GM23338 (cell line): ENCODE data around the gene CCDC40. TPM values are rescaled to one million over a fixed set of nuclear protein-coding genes. Genes with fewer than 3 reads are reported as not detected.

ENCODE experiments used
- ATAC-seq: fragments of 200-7000 bp; cut with Tn5 transposase; 3 replicates; pipeline ENCODE4 v1.9.1; 2020
- DNase-seq: peaks from one replicate; pipeline ENCODE4 v3.0.0-alpha.2; 2015; ENCODE audit warnings: low spot score
- H2AFZ ChIP-seq: fragments of 200-600 bp; sonication (generic); 2 replicates; pipeline ENCODE4 v1.8.0; 2016; ENCODE audit warnings: antibody characterized with exemption, mild to moderate bottlenecking, moderate library complexity
- H3F3A ChIP-seq: fragments of 200-600 bp; sonication (generic); replicated peaks from 2 replicates; pipeline ENCODE4 v1.8.0; 2017; ENCODE audit warnings: antibody characterized with exemption, mixed run types, low read depth
- H3K27ac ChIP-seq: fragments of 200-600 bp; sonication (generic); 2 replicates; pipeline ENCODE4 v1.6.1; 2016; ENCODE audit warnings: low read depth
- H3K27me3 ChIP-seq: fragments of 200-600 bp; sonication (generic); 2 replicates; pipeline ENCODE4 v1.8.0; 2016; ENCODE audit warnings: mild to moderate bottlenecking, mixed run types, moderate library complexity; ENCODE audit not compliant: insufficient read depth
- H3K36me3 ChIP-seq: fragments of 200-600 bp; sonication (generic); 2 replicates; pipeline ENCODE4 v1.8.0; 2016; ENCODE audit warnings: mild to moderate bottlenecking; ENCODE audit not compliant: insufficient read depth
- H3K4me1 ChIP-seq: fragments of 200-600 bp; sonication (generic); 2 replicates; pipeline ENCODE4 v1.8.0; 2016; ENCODE audit warnings: mild to moderate bottlenecking, moderate library complexity; ENCODE audit not compliant: insufficient read depth
- H3K4me2 ChIP-seq: fragments of 200-600 bp; sonication (generic); 2 replicates; pipeline ENCODE4 v1.7.1; 2017; ENCODE audit warnings: mixed run types
- H3K4me3 ChIP-seq: fragments of 200-600 bp; sonication (generic); 2 replicates; pipeline ENCODE4 v1.6.1; 2016; ENCODE audit warnings: mixed run types
- H3K79me2 ChIP-seq: fragments of 200-600 bp; sonication (generic); replicated peaks from 2 replicates; pipeline ENCODE4 v1.8.0; 2017; ENCODE audit warnings: mild to moderate bottlenecking; ENCODE audit not compliant: insufficient read depth
- H3K9me2 ChIP-seq: fragments of 200-600 bp; sonication (generic); 2 replicates; pipeline ENCODE4 v1.8.0; 2017; ENCODE audit not compliant: insufficient read depth
- H4K20me1 ChIP-seq: fragments of 200-600 bp; sonication (generic); replicated peaks from 2 replicates; pipeline ENCODE4 v1.8.0; 2017; ENCODE audit warnings: mild to moderate bottlenecking; ENCODE audit not compliant: insufficient read depth
- H3K27ac Mint-ChIP-seq: 2 replicates; pipeline ENCODE4 v1.8.0; 2020; ENCODE audit warnings: inconsistent platforms, mild to moderate bottlenecking, moderate library complexity, mixed read lengths
- H3K27me3 Mint-ChIP-seq: 3 replicates; pipeline ENCODE4 v1.8.0; 2022; ENCODE audit warnings: low read depth, mild to moderate bottlenecking, moderate library complexity, mixed read lengths, inconsistent platforms; ENCODE audit not compliant: insufficient read depth, poor library complexity
- H3K36me3 Mint-ChIP-seq: 3 replicates; pipeline ENCODE4 v1.8.0; 2021; ENCODE audit warnings: low read depth, mild to moderate bottlenecking, inconsistent platforms, moderate library complexity, mixed read lengths
- H3K4me1 Mint-ChIP-seq: 3 replicates; pipeline ENCODE4 v1.8.0; 2020; ENCODE audit warnings: mild to moderate bottlenecking, inconsistent platforms, mixed read lengths
- H3K4me3 Mint-ChIP-seq: 3 replicates; pipeline ENCODE4 v1.8.0; 2021; ENCODE audit warnings: moderate library complexity, mild to moderate bottlenecking, inconsistent platforms, mixed read lengths
- H3K9me3 Mint-ChIP-seq: 3 replicates; pipeline ENCODE4 v1.8.0; 2020; ENCODE audit warnings: moderate library complexity, mild to moderate bottlenecking, inconsistent platforms, mixed read lengths
- EZH2 ChIP-seq: fragments of 200-600 bp; sonication (generic); IDR thresholded peaks from one replicate; pipeline ENCODE4 v1.8.0; 2017; ENCODE audit warnings: antibody characterized with exemption, mild to moderate bottlenecking, low read depth; ENCODE audit not compliant: unreplicated experiment
- EZH2phosphoT487 ChIP-seq: fragments of 200-600 bp; sonication (generic); IDR thresholded peaks from one replicate; pipeline ENCODE4 v1.8.1; 2018; ENCODE audit warnings: antibody characterized with exemption; ENCODE audit not compliant: unreplicated experiment
- JUNB ChIP-seq: IDR thresholded peaks from one replicate; pipeline ENCODE4 v1.6.1; 2016; ENCODE audit warnings: antibody characterized with exemption; ENCODE audit not compliant: unreplicated experiment
- NANOG ChIP-seq: IDR thresholded peaks from 2 replicates; pipeline ENCODE4 v1.6.1; 2016; ENCODE audit warnings: antibody characterized with exemption, borderline replicate concordance
- POLR2AphosphoS5 ChIP-seq: IDR thresholded peaks from 2 replicates; pipeline ENCODE4 v1.6.1; 2016; ENCODE audit warnings: antibody characterized with exemption, low read depth
- STAT1 ChIP-seq: IDR thresholded peaks from one replicate; pipeline ENCODE4 v1.6.1; 2016; ENCODE audit warnings: antibody characterized with exemption; ENCODE audit not compliant: unreplicated experiment
- ZNF114 ChIP-seq: fragments of 250-450 bp; sonication (Bioruptor Pico); IDR thresholded peaks from 2 replicates; pipeline ENCODE4 v1.5.0; 2020; ENCODE audit warnings: mild to moderate bottlenecking, moderate library complexity
- ZNF331 ChIP-seq: fragments of 250-450 bp; sonication (Bioruptor Pico); IDR thresholded peaks from 2 replicates; pipeline ENCODE4 v1.5.0; 2020; ENCODE audit warnings: low read depth, mild to moderate bottlenecking, moderate library complexity
- polyA plus RNA-seq: library from polyadenylated mRNA; unstranded; fragments of >200 nt; fragmentation: Nextera tagmentation; extraction: Ambion mirVana; gene quantifications from 2 replicates; pipeline ENCODE4 v1.2.1, GENCODE V29; 2016
- total RNA-seq: library from RNA; depleted of rRNA; stranded (reverse); fragments of >200 nt; shearing (Covaris generic); gene quantifications from 2 replicates; pipeline ENCODE4 v1.2.3, GENCODE V29; 2014
- TF ChIP-seq, protein P1 (sequence below), 2 experiments: fragments of 200-600 bp in 1 of 2; sonication (generic) in 1 of 2; conservative IDR thresholded peaks; 2 replicates each; pipeline versions ENCODE4 v1.5.1 to v1.6.1; 2016 to 2017; ENCODE audit warnings: antibody characterized with exemption in 2 of 2, low read depth in 2 of 2, mild to moderate bottlenecking in 2 of 2, moderate library complexity in 1 of 2
- TF ChIP-seq, protein P2 (sequence below): IDR thresholded peaks from one replicate; pipeline ENCODE4 v1.6.1; 2018; ENCODE audit warnings: antibody characterized with exemption; ENCODE audit not compliant: unreplicated experiment
- TF ChIP-seq, protein P3 (sequence below): IDR thresholded peaks from 2 replicates; pipeline ENCODE4 v1.6.1; 2016; ENCODE audit warnings: antibody characterized with exemption
- TF ChIP-seq, protein P4 (sequence below): fragments of 250-450 bp; sonication (Bioruptor Pico); IDR thresholded peaks from 2 replicates; pipeline ENCODE4 v1.5.0; 2020; ENCODE audit warnings: mild to moderate bottlenecking, moderate library complexity

Gene CCDC40
- total and polyA plus RNA-seq, 2 experiments from 2014 or later = 7.6 to 8.1 TPM

DNA sequence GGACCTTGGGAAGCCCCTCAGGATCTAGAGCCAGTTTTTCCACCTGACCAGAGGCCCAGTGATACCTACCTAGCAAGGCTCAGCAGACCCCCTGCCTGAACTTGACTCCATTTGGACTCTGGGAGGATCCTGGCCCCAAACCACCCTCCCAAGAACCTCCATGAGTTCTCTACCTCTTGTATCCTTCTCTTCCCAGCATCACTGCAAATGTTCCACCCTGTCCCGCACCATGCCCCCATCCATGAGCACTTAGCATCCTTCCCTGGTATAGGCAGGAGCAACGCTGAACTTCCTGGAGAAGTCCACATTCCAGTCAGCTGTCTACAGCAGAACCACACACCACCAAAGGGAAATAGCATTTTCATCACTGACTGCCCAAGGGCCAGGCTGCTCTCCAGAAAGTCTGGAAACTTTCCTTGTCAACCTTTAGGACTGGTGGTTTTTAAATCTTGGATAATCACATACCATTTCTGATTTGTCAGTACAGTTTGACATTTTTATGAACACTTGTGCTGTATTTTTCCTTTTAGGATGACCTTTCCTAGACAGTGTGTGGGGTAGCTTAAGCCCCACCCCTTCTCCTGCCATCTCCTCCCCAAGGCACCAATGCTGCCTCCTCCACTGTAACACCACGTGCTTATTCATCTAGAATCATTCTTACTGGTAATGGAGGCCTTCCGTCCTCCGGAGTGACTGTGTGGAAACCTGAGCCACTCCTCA, 96.6 kb downstream of the CCDC40 start (continued):
- TF ChIP-seq EZH2phosphoT487 (no peak), ZNF114 (CRISPR knock-in tag) (no peak), EZH2 (no peak), POLR2AphosphoS5 (no peak), ZNF331 (CRISPR knock-in tag) (no peak), NANOG (no peak)
- TF ChIP-seq, protein P1, sequence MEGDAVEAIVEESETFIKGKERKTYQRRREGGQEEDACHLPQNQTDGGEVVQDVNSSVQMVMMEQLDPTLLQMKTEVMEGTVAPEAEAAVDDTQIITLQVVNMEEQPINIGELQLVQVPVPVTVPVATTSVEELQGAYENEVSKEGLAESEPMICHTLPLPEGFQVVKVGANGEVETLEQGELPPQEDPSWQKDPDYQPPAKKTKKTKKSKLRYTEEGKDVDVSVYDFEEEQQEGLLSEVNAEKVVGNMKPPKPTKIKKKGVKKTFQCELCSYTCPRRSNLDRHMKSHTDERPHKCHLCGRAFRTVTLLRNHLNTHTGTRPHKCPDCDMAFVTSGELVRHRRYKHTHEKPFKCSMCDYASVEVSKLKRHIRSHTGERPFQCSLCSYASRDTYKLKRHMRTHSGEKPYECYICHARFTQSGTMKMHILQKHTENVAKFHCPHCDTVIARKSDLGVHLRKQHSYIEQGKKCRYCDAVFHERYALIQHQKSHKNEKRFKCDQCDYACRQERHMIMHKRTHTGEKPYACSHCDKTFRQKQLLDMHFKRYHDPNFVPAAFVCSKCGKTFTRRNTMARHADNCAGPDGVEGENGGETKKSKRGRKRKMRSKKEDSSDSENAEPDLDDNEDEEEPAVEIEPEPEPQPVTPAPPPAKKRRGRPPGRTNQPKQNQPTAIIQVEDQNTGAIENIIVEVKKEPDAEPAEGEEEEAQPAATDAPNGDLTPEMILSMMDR (conservative IDR thresholded peaks at IDR 0.05; ENCODE audit: low read depth in 2 of 2) = no peak
- TF ChIP-seq, protein P2, sequence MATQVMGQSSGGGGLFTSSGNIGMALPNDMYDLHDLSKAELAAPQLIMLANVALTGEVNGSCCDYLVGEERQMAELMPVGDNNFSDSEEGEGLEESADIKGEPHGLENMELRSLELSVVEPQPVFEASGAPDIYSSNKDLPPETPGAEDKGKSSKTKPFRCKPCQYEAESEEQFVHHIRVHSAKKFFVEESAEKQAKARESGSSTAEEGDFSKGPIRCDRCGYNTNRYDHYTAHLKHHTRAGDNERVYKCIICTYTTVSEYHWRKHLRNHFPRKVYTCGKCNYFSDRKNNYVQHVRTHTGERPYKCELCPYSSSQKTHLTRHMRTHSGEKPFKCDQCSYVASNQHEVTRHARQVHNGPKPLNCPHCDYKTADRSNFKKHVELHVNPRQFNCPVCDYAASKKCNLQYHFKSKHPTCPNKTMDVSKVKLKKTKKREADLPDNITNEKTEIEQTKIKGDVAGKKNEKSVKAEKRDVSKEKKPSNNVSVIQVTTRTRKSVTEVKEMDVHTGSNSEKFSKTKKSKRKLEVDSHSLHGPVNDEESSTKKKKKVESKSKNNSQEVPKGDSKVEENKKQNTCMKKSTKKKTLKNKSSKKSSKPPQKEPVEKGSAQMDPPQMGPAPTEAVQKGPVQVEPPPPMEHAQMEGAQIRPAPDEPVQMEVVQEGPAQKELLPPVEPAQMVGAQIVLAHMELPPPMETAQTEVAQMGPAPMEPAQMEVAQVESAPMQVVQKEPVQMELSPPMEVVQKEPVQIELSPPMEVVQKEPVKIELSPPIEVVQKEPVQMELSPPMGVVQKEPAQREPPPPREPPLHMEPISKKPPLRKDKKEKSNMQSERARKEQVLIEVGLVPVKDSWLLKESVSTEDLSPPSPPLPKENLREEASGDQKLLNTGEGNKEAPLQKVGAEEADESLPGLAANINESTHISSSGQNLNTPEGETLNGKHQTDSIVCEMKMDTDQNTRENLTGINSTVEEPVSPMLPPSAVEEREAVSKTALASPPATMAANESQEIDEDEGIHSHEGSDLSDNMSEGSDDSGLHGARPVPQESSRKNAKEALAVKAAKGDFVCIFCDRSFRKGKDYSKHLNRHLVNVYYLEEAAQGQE = no peak

DNA sequence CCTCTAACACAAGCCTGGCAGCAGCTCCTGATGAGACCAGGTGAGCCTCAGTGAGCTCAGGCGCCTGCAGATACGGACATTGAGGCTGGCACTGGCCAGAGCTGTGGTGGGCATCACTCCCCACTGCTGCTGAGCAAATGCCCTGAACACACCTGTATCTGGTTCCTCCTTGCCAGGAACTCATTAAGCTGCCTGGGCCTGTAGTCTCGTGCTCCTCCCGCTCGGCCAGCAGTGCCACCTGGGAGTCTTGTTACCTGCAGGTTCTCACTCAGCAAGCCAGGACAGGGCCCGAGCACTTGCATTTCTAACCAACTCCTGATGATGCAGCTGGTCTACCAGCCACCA, 97.2 kb downstream of the CCDC40 start:
- H3F3A ChIP-seq = peaks cover 25% of the 10 kb centered on the region
- H3K27ac ChIP-seq = no peak overlapping the region; the same call in 1 of the 2 replicates
- no peak overlapping the region for H2AFZ ChIP-seq
- ATAC-seq = no peak
- peaks cover 61% of the 10 kb centered on the region for H3K36me3 Mint-ChIP-seq
- peaks cover 49% of the 10 kb centered on the region for H3K36me3 ChIP-seq
- no peak overlapping the region for H3K27ac Mint-ChIP-seq
- peaks cover 1% of the 10 kb centered on the region for H3K27me3 Mint-ChIP-seq
- no peaks in the 10 kb centered on the region for H3K27me3 ChIP-seq
- no peak overlapping the region for H3K4me2 ChIP-seq
- no peak overlapping the region for H3K4me3 Mint-ChIP-seq
- H3K4me1 ChIP-seq = 0 out of 2 replicates have a peak, but pooled peaks cover 4% of the 10 kb centered on the region
- peaks cover 11% of the 10 kb centered on the region for H3K4me1 Mint-ChIP-seq
- DNase-seq = no peak
- H3K79me2 ChIP-seq = no peaks in the 10 kb centered on the region
- no peaks in the 10 kb centered on the region for H3K9me2 ChIP-seq
- no peaks in the 10 kb centered on the region for H3K9me3 Mint-ChIP-seq
- H3K4me3 ChIP-seq = no peak overlapping the region
- peaks cover 21% of the 10 kb centered on the region for H4K20me1 ChIP-seq
- TF ChIP-seq EZH2 (no peak), POLR2AphosphoS5 (no peak), STAT1 (no peak), ZNF331 (CRISPR knock-in tag) (no peak), NANOG (no peak), JUNB (no peak)
- TF ChIP-seq, protein P3, sequence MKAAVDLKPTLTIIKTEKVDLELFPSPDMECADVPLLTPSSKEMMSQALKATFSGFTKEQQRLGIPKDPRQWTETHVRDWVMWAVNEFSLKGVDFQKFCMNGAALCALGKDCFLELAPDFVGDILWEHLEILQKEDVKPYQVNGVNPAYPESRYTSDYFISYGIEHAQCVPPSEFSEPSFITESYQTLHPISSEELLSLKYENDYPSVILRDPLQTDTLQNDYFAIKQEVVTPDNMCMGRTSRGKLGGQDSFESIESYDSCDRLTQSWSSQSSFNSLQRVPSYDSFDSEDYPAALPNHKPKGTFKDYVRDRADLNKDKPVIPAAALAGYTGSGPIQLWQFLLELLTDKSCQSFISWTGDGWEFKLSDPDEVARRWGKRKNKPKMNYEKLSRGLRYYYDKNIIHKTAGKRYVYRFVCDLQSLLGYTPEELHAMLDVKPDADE = no peak
- TF ChIP-seq, protein P4, sequence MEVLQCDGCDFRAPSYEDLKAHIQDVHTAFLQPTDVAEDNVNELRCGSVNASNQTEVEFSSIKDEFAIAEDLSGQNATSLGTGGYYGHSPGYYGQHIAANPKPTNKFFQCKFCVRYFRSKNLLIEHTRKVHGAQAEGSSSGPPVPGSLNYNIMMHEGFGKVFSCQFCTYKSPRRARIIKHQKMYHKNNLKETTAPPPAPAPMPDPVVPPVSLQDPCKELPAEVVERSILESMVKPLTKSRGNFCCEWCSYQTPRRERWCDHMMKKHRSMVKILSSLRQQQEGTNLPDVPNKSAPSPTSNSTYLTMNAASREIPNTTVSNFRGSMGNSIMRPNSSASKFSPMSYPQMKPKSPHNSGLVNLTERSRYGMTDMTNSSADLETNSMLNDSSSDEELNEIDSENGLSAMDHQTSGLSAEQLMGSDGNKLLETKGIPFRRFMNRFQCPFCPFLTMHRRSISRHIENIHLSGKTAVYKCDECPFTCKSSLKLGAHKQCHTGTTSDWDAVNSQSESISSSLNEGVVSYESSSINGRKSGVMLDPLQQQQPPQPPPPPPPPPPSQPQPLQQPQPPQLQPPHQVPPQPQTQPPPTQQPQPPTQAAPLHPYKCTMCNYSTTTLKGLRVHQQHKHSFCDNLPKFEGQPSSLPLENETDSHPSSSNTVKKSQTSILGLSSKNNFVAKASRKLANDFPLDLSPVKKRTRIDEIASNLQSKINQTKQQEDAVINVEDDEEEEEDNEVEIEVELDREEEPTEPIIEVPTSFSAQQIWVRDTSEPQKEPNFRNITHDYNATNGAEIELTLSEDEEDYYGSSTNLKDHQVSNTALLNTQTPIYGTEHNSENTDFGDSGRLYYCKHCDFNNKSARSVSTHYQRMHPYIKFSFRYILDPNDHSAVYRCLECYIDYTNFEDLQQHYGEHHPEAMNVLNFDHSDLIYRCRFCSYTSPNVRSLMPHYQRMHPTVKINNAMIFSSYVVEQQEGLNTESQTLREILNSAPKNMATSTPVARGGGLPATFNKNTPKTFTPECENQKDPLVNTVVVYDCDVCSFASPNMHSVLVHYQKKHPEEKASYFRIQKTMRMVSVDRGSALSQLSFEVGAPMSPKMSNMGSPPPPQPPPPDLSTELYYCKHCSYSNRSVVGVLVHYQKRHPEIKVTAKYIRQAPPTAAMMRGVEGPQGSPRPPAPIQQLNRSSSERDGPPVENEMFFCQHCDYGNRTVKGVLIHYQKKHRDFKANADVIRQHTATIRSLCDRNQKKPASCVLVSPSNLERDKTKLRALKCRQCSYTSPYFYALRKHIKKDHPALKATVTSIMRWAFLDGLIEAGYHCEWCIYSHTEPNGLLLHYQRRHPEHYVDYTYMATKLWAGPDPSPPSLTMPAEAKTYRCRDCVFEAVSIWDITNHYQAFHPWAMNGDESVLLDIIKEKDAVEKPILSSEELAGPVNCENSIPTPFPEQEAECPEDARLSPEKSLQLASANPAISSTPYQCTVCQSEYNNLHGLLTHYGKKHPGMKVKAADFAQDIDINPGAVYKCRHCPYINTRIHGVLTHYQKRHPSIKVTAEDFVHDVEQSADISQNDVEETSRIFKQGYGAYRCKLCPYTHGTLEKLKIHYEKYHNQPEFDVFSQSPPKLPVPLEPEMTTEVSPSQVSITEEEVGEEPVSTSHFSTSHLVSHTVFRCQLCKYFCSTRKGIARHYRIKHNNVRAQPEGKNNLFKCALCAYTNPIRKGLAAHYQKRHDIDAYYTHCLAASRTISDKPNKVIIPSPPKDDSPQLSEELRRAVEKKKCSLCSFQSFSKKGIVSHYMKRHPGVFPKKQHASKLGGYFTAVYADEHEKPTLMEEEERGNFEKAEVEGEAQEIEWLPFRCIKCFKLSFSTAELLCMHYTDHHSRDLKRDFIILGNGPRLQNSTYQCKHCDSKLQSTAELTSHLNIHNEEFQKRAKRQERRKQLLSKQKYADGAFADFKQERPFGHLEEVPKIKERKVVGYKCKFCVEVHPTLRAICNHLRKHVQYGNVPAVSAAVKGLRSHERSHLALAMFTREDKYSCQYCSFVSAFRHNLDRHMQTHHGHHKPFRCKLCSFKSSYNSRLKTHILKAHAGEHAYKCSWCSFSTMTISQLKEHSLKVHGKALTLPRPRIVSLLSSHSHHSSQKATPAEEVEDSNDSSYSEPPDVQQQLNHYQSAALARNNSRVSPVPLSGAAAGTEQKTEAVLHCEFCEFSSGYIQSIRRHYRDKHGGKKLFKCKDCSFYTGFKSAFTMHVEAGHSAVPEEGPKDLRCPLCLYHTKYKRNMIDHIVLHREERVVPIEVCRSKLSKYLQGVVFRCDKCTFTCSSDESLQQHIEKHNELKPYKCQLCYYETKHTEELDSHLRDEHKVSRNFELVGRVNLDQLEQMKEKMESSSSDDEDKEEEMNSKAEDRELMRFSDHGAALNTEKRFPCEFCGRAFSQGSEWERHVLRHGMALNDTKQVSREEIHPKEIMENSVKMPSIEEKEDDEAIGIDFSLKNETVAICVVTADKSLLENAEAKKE (CRISPR knock-in tag) = no peak
